Stimulated activated CD4-positive, alpha-beta T cell treated with anti-CD3 and anti-CD28 coated beads, Interleukin-4, amount 100 ng/mL, for 48 hours (primary cell): ENCODE results near the gene GLIPR2.
"Not testable (repeated sequence)": the region's sequence is repeated elsewhere in the genome, so short reads cannot be mapped to it uniquely, and the experiment has no call there.

Experiments
- DNase-seq, 2 donors: peaks; one replicate each; pipeline ENCODE4 v3.0.0-alpha.2; 2020; ENCODE audit warnings: low read depth in 2 of 2

Gene GLIPR2

GRCh38 chr9:36123515-36123914 lies 13.0 kb upstream of the GLIPR2 start:
- no peak for DNase-seq

GRCh38 chr9:36125062-36125855 lies 11.3 kb upstream of the GLIPR2 start:
- DNase-seq = no peak

GRCh38 chr9:36126016-36126730 lies 10.4 kb upstream of the GLIPR2 start:
- no peak for DNase-seq

- DNase-seq = no peak
Measured at GRCh38 chr9:36127652-36128244, 8.8 kb upstream of the GLIPR2 start.

- DNase-seq = no peak
Measured at GRCh38 chr9:36128349-36128748, 8.2 kb upstream of the GLIPR2 start.

- DNase-seq = no peak
Measured at GRCh38 chr9:36129139-36129538, 7.4 kb upstream of the GLIPR2 start.

- not testable (repeated sequence) for DNase-seq
Measured at GRCh38 chr9:36131666-36132065, 4.9 kb upstream of the GLIPR2 start.

- DNase-seq = no peak
Measured at GRCh38 chr9:36132086-36132485, 4.4 kb upstream of the GLIPR2 start.

- no peak for DNase-seq
Measured at GRCh38 chr9:36134761-36135505, 1.6 kb upstream of the GLIPR2 start.

GRCh38 chr9:36135741-36136271 lies 727 bp upstream of the GLIPR2 start:
- no peak for DNase-seq

GRCh38 chr9:36136894-36137391 lies 410 bp downstream of the GLIPR2 start:
- DNase-seq = no peak

GRCh38 chr9:36137392-36138004 lies 965 bp downstream of the GLIPR2 start:
- DNase-seq = no peak

- DNase-seq = no peak
Measured at GRCh38 chr9:36138496-36138895, 2.0 kb downstream of the GLIPR2 start.

GRCh38 chr9:36138901-36139300 lies 2.4 kb downstream of the GLIPR2 start:
- DNase-seq = no peak

GRCh38 chr9:36140086-36141084 lies 3.9 kb downstream of the GLIPR2 start:
- no peak for DNase-seq

GRCh38 chr9:36141288-36141687 lies 4.8 kb downstream of the GLIPR2 start:
- no peak for DNase-seq

- no peak for DNase-seq
Measured at GRCh38 chr9:36141761-36142160, 5.2 kb downstream of the GLIPR2 start.

GRCh38 chr9:36142510-36143244 lies 6.1 kb downstream of the GLIPR2 start:
- DNase-seq = no peak

- DNase-seq = no peak
Measured at GRCh38 chr9:36143245-36143641, 6.7 kb downstream of the GLIPR2 start.
